Pancreas (tissue), 10 donors: ENCODE measurements around the gene PCSK4. TPM values are rescaled to one million over a fixed set of nuclear protein-coding genes. Genes with fewer than 3 reads are reported as not detected.

Experiments used
- ATAC-seq, 4 donors: fragments of 200-7000 bp; cut with Tn5 transposase; one replicate each; pipeline versions ENCODE4 v1.8.0 to v1.9.1; 2020; ENCODE audit warnings: mild to moderate bottlenecking in 4 of 4, moderate library complexity in 4 of 4
- DNase-seq, 6 donors: peaks; one replicate each; pipeline ENCODE4 v3.0.0-alpha.2; 2020
- FAIRE-seq: peaks from 2 replicates; lab custom pipeline; 2012; peaks lifted over from hg19 to GRCh38; lab: Jason Lieb, UNC
- H3K27ac ChIP-seq, 4 donors: fragments of 200-600 bp; sonication (generic); 1 replicate in 3 of 4; 2 replicates in 1 of 4; pipeline versions ENCODE4 v1.5.0 to v1.8.0; 2020
- H3K27me3 ChIP-seq, 4 donors: fragments of 200-600 bp; one replicate each; pipeline ENCODE4 v1.8.0; 2021
- H3K36me3 ChIP-seq, 3 donors: fragments of 200-600 bp; sonication (generic) in 1 of 3; one replicate each; pipeline versions ENCODE4 v1.5.0 to v1.8.0; 2020 to 2021
- H3K4me1 ChIP-seq, 3 donors: fragments of 200-600 bp; one replicate each; pipeline ENCODE4 v1.8.0; 2021
- H3K4me3 ChIP-seq, 4 donors: fragments of 200-600 bp; sonication (generic) in 2 of 4; one replicate each; pipeline versions ENCODE4 v1.5.0 to v1.8.0; 2020 to 2021
- H3K9me3 ChIP-seq, 4 donors: fragments of 200-600 bp; one replicate each; pipeline ENCODE4 v1.8.0; 2021
- WGBS, 2 donors: extraction: QIAGEN DNeasy Blood & Tissue Kit; methylation state at CpG; one replicate each; pipeline ENCODE4 v1.1.7; 2013; 5-methylcytosine and 5-hydroxymethylcytosine counted together
- intact Hi-C, 3 donors: fragments of 100-400 bp; cut with DNase I; formaldehyde crosslinking; loops; one replicate each; pipeline versions ENCODE4 v1.11.1 to v1.14.2; 2022
- polyA plus RNA-seq, 2 donors: library from polyadenylated mRNA; stranded (reverse); fragments of 200-250 nt; gene quantifications; one replicate each; pipeline ENCODE4 v1.2.3, GENCODE V29; 2013
- total RNA-seq, 6 donors: library from RNA; stranded (reverse); fragmentation: NEBNext Ultra II Directional in 4 of 6; extraction: Animal tissue kit (Norgen Biotek cat#: 25700) in 4 of 6; gene quantifications; one replicate each; pipeline versions ENCODE4 v1.2.1 to v1.2.4, GENCODE V29; 2021 to 2023
- TF ChIP-seq, protein P1 (sequence below), 4 donors: fragments of 200-600 bp; sonication (generic) in 3 of 4; IDR thresholded peaks; one replicate each; pipeline versions ENCODE4 v1.5.0 to v1.8.0; 2021; ENCODE audit warnings: antibody characterized with exemption in 4 of 4
- donor health status: healthy with polysubstance abuse.
- donor health status: DM: no; HTN: no; CAD: no; lungs with moderate emphysema.
- donor health status: DM: no; HTN: no; CAD: no.
- donor health status: control.
- donor health status: control.
- donor health status: Bipolar disorder and iron deficiency.
- donor health status: DM: yes; HTN: yes; CAD: no.
- donor health status: DM: no; HTN: no; CAD: no.
- donor health status: DM: no; HTN: no; CAD: no.
- donor health status: DM: yes; HTN: yes; CAD: no.

Gene PCSK4
- total and polyA plus RNA-seq, 8 donors, result 1.5 to 11.5 (median 2.4) TPM

DNA sequence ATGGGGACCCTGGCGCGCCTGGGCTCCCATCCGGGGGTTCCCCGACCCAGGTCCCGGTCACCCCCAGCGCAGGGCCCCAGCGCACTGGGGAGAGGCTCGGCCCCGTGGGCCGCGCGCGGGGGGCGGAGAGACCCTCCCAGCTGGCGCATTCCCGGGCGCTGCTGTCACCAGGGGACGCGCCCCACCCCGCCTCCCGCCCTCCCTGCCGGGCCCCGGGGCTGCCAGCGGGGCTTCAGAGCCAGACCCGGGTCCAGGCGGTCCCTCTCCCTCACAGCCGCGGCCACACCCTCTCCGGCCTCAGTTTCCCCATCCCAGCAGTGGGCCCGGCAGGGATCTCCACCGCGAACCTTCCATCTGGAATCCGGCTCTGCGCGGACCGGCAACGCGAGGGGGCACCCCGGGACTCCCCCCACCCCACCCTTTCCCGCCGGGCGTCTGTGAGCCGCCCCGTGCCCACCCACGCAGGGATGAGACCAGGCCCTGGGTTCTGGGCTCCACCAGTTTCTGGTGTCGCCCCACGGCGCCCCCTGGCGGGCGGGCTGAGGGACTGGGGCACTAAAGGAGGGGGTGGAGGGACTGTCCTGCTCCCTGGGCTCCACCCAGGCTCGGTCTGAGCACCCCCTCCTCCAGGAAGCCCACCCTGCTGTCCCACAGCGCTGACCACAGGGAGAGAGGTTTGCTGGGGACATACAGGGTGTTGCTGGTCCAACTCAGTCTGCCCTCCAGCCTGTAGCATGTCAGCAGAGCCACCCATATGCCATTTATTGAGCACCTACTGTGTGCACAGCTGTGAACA lies 23.5 kb upstream of the PCSK4 start:
- H3K9me3 ChIP-seq, result no peaks in the 10 kb centered on the region
- H3K27me3 ChIP-seq, result no peaks in the 10 kb centered on the region
- FAIRE-seq (no peak), DNase-seq (peak in 5 of 6 donors; percentile 53 to 87 (median 76)), ATAC-seq (peak; percentile 71 to 80 (median 78))
- TF ChIP-seq, protein P1, sequence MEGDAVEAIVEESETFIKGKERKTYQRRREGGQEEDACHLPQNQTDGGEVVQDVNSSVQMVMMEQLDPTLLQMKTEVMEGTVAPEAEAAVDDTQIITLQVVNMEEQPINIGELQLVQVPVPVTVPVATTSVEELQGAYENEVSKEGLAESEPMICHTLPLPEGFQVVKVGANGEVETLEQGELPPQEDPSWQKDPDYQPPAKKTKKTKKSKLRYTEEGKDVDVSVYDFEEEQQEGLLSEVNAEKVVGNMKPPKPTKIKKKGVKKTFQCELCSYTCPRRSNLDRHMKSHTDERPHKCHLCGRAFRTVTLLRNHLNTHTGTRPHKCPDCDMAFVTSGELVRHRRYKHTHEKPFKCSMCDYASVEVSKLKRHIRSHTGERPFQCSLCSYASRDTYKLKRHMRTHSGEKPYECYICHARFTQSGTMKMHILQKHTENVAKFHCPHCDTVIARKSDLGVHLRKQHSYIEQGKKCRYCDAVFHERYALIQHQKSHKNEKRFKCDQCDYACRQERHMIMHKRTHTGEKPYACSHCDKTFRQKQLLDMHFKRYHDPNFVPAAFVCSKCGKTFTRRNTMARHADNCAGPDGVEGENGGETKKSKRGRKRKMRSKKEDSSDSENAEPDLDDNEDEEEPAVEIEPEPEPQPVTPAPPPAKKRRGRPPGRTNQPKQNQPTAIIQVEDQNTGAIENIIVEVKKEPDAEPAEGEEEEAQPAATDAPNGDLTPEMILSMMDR (IDR thresholded peaks at IDR 0.05), result peak; percentile 47 to 53 (median 51)
- 5 to 7% methylated on average over 36 to 52 of the region's 52 CpGs for WGBS, 2 donors
- intact Hi-C loops, result loop anchor here in 1 of 3 donors (10.0 kb wide), 1 partner anchor 69 kb away; no protein-coding TSS in a partner anchor
- H3K4me1 ChIP-seq, result no peaks in the 10 kb centered on the region
- H3K4me3 ChIP-seq, result peak overlapping the region in 3 of 4 donors; percentile 18 to 48 (median 25)
- no peaks in the 10 kb centered on the region for H3K36me3 ChIP-seq
- no peak overlapping the region for H3K27ac ChIP-seq

DNA sequence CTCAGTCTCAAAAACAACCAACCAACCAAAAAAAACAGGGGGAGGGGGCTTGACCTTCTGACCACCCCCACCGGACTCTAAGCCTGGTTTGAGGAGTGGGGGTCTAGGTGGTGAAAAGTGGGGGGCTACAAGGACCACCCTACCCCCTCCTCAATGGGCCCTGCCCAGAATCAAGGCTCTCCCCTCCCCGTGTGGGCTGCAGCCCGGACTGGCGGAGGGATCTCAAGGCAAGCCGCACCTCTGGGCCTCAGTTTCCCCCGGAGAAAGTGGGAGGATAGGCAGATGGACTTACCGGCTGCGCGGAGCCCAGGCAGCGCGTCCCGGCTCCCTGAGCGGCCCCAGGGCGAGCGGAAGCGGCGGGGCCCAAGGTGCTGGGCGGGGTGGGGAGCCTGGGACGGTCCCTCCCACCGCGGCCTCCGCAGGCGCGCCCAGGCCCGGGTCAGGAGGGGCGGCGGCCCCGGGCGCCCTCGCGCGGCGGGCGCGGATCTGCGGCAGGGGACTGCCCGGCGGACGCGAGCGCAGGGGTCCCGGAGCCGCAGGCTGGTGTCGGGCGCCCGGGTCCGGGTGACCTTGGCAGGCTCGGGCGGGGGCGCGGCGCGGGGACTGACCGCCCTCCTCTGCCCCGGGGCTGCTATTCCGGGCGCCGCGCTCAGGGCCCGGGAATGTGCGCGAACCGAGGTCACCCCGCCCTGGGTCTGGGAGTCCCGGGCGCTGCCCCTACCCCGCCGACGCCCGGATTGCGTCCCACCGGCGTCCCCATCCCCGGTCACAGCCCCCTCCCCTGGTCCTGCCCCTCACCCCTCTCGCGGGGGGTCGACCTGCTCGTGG lies 22.7 kb upstream of the PCSK4 start, which contains the start of gene ADAMTSL5:
Gene ADAMTSL5, minus strand, starts transcription at position 349 of the 828 bp plus-strand sequence. CDS start 2,076 bp downstream, outside the sequence.
- WGBS, 2 donors, result 3% methylated on average over 34 to 78 of the region's 78 CpGs
- Histone ChIP-seq H3K27me3 (no peaks in the 10 kb centered on the region), H3K36me3 (no peaks in the 10 kb centered on the region), H3K4me1 (no peaks in the 10 kb centered on the region), H3K4me3 (peak within 1 kb of the TSS in 3 of 4 donors; percentile 18 to 48 (median 25)), H3K9me3 (no peaks in the 10 kb centered on the region), H3K27ac (no peak within 1 kb of the TSS)
- DNase-seq (peak in 2 of 6 donors; percentile 75 to 82), ATAC-seq (peak; percentile 35 to 59 (median 44)), FAIRE-seq (no peak)
- intact Hi-C loops, result loop anchor here in 1 of 3 donors (10.0 kb wide), 1 partner anchor 68 kb away; no protein-coding TSS in a partner anchor
- TF ChIP-seq, protein P1 (IDR thresholded peaks at IDR 0.05), result no peak

DNA sequence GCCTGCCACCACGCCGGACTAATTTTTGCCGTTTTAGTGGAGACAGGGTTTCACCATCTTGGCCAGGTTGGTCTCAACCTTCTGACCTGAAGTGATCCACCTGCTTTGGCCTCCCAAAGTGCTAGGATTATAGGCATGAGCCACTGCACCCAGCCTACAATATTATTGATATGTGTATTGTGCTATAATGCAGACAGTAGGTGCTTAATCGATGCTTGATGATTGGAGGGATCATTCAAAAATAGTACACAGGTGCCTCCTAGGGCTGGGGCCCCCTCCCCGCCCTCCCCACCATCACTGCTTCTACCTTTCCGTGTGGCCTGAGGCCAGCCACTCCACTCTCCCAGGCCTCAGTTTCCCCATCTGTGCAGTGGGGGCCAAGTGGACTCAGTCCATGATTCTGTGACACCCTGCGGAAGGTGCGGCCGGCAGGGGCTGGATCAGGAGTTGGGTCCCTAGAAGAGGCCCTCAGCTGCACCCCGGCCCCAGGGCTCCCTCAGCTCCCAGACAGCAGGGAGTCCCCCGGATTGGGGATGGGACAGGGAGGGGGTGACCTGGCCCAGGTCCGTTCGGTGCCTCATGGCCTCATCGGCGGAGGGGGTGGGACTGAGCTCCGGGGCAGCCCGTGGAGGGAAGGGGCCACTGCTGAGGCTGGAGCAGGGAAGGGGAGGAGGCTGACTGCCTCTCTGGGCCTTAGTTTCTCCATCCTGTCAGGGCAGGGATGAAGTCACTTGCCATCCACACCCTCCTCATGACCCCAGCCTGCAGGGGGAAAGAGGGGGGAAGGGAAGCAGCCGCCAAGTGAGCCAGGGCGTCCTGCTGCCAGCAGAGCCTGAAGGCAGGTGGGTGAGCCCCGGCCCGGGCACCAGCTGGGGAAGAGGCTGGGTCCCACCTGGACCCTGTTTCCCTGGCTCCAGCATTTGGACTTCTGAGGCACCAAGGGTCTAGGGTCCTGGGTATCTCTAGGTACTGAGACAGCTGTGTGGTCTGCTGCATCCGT lies 21.5 kb upstream of the PCSK4 start:
- DNase-seq (peak in 1 of 6 donors; percentile 71), FAIRE-seq (no peak), ATAC-seq (no peak)
- no peaks in the 10 kb centered on the region for H3K4me1 ChIP-seq
- H3K4me3 ChIP-seq, result no peak overlapping the region
- no peak overlapping the region for H3K27ac ChIP-seq
- no peaks in the 10 kb centered on the region for H3K9me3 ChIP-seq
- TF ChIP-seq, protein P1 (IDR thresholded peaks at IDR 0.05), result no peak
- WGBS, 2 donors, result 37 to 40% methylated on average over 22 of the region's 22 CpGs
- no peaks in the 10 kb centered on the region for H3K36me3 ChIP-seq
- no peaks in the 10 kb centered on the region for H3K27me3 ChIP-seq
- intact Hi-C loops, result loop anchor here in 1 of 3 donors (10.0 kb wide), 1 partner anchor 67 kb away; no protein-coding TSS in a partner anchor

DNA sequence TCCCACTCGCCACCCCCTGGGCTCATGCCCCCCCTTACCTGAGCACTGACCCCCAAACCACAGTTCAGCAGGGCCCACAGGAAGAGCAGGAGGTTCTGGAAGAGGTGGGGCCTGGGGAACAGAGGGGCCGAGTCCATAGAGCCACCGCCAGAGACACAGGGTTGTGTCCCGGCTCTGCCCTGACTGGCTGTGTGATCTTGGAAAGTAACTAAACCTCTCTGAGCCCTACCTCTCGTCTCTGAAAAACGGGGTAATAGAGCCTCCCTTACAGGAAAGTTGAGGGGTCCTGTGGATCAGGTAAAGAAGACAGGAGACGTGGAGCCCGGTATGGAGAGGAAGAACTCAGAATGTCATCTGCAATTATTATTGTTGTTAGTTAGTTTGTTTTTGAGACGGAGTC lies 20.7 kb upstream of the PCSK4 start:
- TF ChIP-seq, protein P1 (IDR thresholded peaks at IDR 0.05), result no peak
- 27 to 43% methylated on average over 9 of the region's 9 CpGs for WGBS, 2 donors
- H3K9me3 ChIP-seq, result no peaks in the 10 kb centered on the region
- no peak for FAIRE-seq
- no peak overlapping the region for H3K27ac ChIP-seq
- intact Hi-C loops, result loop anchor here in 1 of 3 donors (10.0 kb wide), 1 partner anchor 66 kb away; no protein-coding TSS in a partner anchor
- DNase-seq, result no peak
- no peak overlapping the region for H3K4me3 ChIP-seq
- no peak for ATAC-seq
- no peaks in the 10 kb centered on the region for H3K36me3 ChIP-seq
- H3K27me3 ChIP-seq, result no peaks in the 10 kb centered on the region
- H3K4me1 ChIP-seq, result no peaks in the 10 kb centered on the region
